ENCODE measurements around the gene NPPA.

Gene NPPA

GRCh38 chr1:11826946-11827345 lies 20.6 kb downstream of the NPPA start:
- no peaks in the 10 kb centered on the region for H3K9me3 ChIP-seq (ENCODE audit: control insufficient read depth in 1 of 2, low read length in 2 of 2)
- no peak overlapping the region for H3K4me3 ChIP-seq (ENCODE audit: low read depth in 1 of 2, low read length in 2 of 2)
- H3K4me1 ChIP-seq (ENCODE audit: control insufficient read depth in 1 of 2, insufficient read depth in 2 of 2, low read length in 2 of 2), result no peaks in the 10 kb centered on the region
- H3K36me3 ChIP-seq (ENCODE audit: control insufficient read depth in 1 of 2, insufficient read depth in 2 of 2, low read length in 2 of 2), result peaks cover 52 to 78% of the 10 kb centered on the region in 2 donors
- no peaks in the 10 kb centered on the region for H3K27me3 ChIP-seq (ENCODE audit: low read depth, low read length)
- no peak overlapping the region for H3K27ac ChIP-seq (ENCODE audit: low read length)

GRCh38 chr1:11825131-11825530 lies 22.5 kb downstream of the NPPA start:
- no peaks in the 10 kb centered on the region for H3K9me3 ChIP-seq (ENCODE audit: control insufficient read depth in 1 of 2, low read length in 2 of 2)
- H3K4me3 ChIP-seq (ENCODE audit: low read depth in 1 of 2, low read length in 2 of 2), result no peak overlapping the region
- H3K36me3 ChIP-seq (ENCODE audit: control insufficient read depth in 1 of 2, insufficient read depth in 2 of 2, low read length in 2 of 2), result peaks cover 54 to 72% of the 10 kb centered on the region in 2 donors
- H3K27me3 ChIP-seq (ENCODE audit: low read depth, low read length), result no peaks in the 10 kb centered on the region
- H3K27ac ChIP-seq (ENCODE audit: low read length), result no peak overlapping the region
- H3K4me1 ChIP-seq (ENCODE audit: control insufficient read depth in 1 of 2, insufficient read depth in 2 of 2, low read length in 2 of 2), result no peaks in the 10 kb centered on the region

GRCh38 chr1:11823366-11824137 lies 24.0 kb downstream of the NPPA start:
- no peak overlapping the region for H3K27ac ChIP-seq (ENCODE audit: low read length)
- peaks cover 49 to 70% of the 10 kb centered on the region in 2 donors for H3K36me3 ChIP-seq (ENCODE audit: control insufficient read depth in 1 of 2, insufficient read depth in 2 of 2, low read length in 2 of 2)
- H3K27me3 ChIP-seq (ENCODE audit: low read depth, low read length), result no peaks in the 10 kb centered on the region

GRCh38 chr1:11822091-11822490 lies 25.5 kb downstream of the NPPA start:
- Histone ChIP-seq H3K36me3 (ENCODE audit: control insufficient read depth in 1 of 2, insufficient read depth in 2 of 2, low read length in 2 of 2) (peaks cover 61 to 67% of the 10 kb centered on the region in 2 donors), H3K9me3 (ENCODE audit: control insufficient read depth in 1 of 2, low read length in 2 of 2) (no peaks in the 10 kb centered on the region), H3K4me3 (ENCODE audit: low read depth in 1 of 2, low read length in 2 of 2) (no peak overlapping the region), H3K27me3 (ENCODE audit: low read depth, low read length) (no peaks in the 10 kb centered on the region), H3K27ac (ENCODE audit: low read length) (no peak overlapping the region), H3K4me1 (ENCODE audit: control insufficient read depth in 1 of 2, insufficient read depth in 2 of 2, low read length in 2 of 2) (no peaks in the 10 kb centered on the region)

More at GRCh38 chr1:11823366-11824137, 24.0 kb downstream of the NPPA start:
- Histone ChIP-seq H3K4me3 (ENCODE audit: low read depth in 1 of 2, low read length in 2 of 2) (no peak overlapping the region), H3K4me1 (ENCODE audit: control insufficient read depth in 1 of 2, insufficient read depth in 2 of 2, low read length in 2 of 2) (no peaks in the 10 kb centered on the region), H3K9me3 (ENCODE audit: control insufficient read depth in 1 of 2, low read length in 2 of 2) (no peaks in the 10 kb centered on the region)

DNA sequence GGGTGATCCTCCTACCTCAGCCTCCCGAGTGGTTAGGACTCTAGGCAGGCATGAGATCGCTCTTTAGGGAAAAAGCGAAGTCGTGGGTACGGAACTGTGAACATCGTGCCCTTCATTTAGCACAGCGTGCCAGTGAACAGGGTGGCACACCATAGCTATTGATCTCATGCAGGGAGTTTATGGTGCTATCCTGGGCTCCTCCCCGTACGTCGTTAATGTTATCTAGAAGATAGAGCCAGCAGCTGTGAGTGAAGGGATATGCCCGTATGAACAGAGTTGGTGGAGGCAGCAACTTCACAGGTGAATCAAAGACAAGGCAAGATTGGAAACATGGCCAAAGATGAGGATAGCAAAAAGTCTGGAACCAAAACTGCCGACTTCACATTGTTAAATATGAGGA lies 30.4 kb downstream of the NPPA start:
- H3K36me3 ChIP-seq (ENCODE audit: control insufficient read depth in 1 of 2, insufficient read depth in 2 of 2, low read length in 2 of 2), result peaks cover 49 to 50% of the 10 kb centered on the region in 2 donors
- H3K9me3 ChIP-seq (ENCODE audit: control insufficient read depth in 1 of 2, low read length in 2 of 2), result no peaks in the 10 kb centered on the region

DNA sequence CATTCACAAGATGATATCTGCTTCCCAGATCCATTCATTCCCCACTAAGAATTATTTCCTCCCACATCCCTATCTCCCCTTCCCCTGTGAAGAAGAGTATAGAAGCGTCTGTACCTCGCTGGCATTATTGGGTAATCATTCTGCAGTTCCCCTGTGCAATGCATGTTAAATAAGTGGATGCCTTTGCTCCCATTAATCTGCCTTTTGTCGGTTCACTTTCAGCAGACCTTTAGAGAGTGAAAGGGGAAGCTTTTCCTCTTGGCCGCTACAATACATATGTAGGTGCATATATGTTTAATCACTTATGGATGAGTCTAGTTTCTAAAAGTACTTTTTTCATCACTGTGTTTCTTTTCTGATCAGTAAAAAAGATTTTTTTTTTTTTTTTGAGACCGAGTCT lies 34.6 kb downstream of the NPPA start:
- Histone ChIP-seq H3K27ac (ENCODE audit: low read length) (peak overlapping the region; percentile 16), H3K4me3 (ENCODE audit: low read depth in 1 of 2, low read length in 2 of 2) (no peak overlapping the region), H3K27me3 (ENCODE audit: low read depth, low read length) (no peaks in the 10 kb centered on the region), H3K9me3 (ENCODE audit: control insufficient read depth in 1 of 2, low read length in 2 of 2) (no peaks in the 10 kb centered on the region), H3K4me1 (ENCODE audit: control insufficient read depth in 1 of 2, insufficient read depth in 2 of 2, low read length in 2 of 2) (peaks cover 0 to 8% of the 10 kb centered on the region in 2 donors), H3K36me3 (ENCODE audit: control insufficient read depth in 1 of 2, insufficient read depth in 2 of 2, low read length in 2 of 2) (peaks cover 27 to 45% of the 10 kb centered on the region in 2 donors)

More for the DNA sequence above, 30.4 kb downstream of the NPPA start:
- H3K4me1 ChIP-seq (ENCODE audit: control insufficient read depth in 1 of 2, insufficient read depth in 2 of 2, low read length in 2 of 2), result no peaks in the 10 kb centered on the region
- no peaks in the 10 kb centered on the region for H3K27me3 ChIP-seq (ENCODE audit: low read depth, low read length)
- no peak overlapping the region for H3K27ac ChIP-seq (ENCODE audit: low read length)
- H3K4me3 ChIP-seq (ENCODE audit: low read depth in 1 of 2, low read length in 2 of 2), result no peak overlapping the region

- Histone ChIP-seq H3K4me1 (ENCODE audit: control insufficient read depth in 1 of 2, insufficient read depth in 2 of 2, low read length in 2 of 2) (peaks cover 20 to 52% of the 10 kb centered on the region in 2 donors), H3K36me3 (ENCODE audit: control insufficient read depth in 1 of 2, insufficient read depth in 2 of 2, low read length in 2 of 2) (peaks cover 0 to 12% of the 10 kb centered on the region in 2 donors), H3K27ac (ENCODE audit: low read length) (peak overlapping the region; percentile 85), H3K4me3 (ENCODE audit: low read depth in 1 of 2, low read length in 2 of 2) (peak overlapping the region; percentile 64 to 86), H3K27me3 (ENCODE audit: low read depth, low read length) (no peaks in the 10 kb centered on the region), H3K9me3 (ENCODE audit: control insufficient read depth in 1 of 2, low read length in 2 of 2) (no peaks in the 10 kb centered on the region)
These were observed 40.5 kb downstream of the NPPA start for GRCh38 chr1:11807133-11807532.

GRCh38 chr1:11806307-11806936 lies 41.2 kb downstream of the NPPA start:
- H3K27ac ChIP-seq (ENCODE audit: low read length), result peak overlapping the region; percentile 85
- H3K9me3 ChIP-seq (ENCODE audit: control insufficient read depth in 1 of 2, low read length in 2 of 2), result no peaks in the 10 kb centered on the region

GRCh38 chr1:11805422-11806306 lies 41.9 kb downstream of the NPPA start, which contains the start of the genes CLCN6 and MTHFR:
TSS of gene CLCN6 (plus strand) at chr1:11806191. CDS start at chr1:11806263, 72 bp downstream.
TSS of gene MTHFR (minus strand) at chr1:11805964. CDS start at chr1:11803116, 2,848 bp downstream.
- H3K27me3 ChIP-seq (ENCODE audit: low read depth, low read length), result no peaks in the 10 kb centered on the region
- peak within 1 kb of the TSS; percentile 64 to 86 for H3K4me3 ChIP-seq (ENCODE audit: low read depth in 1 of 2, low read length in 2 of 2)
- no peaks in the 10 kb centered on the region for H3K9me3 ChIP-seq (ENCODE audit: control insufficient read depth in 1 of 2, low read length in 2 of 2)
- H3K4me1 ChIP-seq (ENCODE audit: control insufficient read depth in 1 of 2, insufficient read depth in 2 of 2, low read length in 2 of 2), result peaks cover 20 to 63% of the 10 kb centered on the region in 2 donors
- H3K27ac ChIP-seq (ENCODE audit: low read length), result peak within 1 kb of the TSS; percentile 92
- H3K36me3 ChIP-seq (ENCODE audit: control insufficient read depth in 1 of 2, insufficient read depth in 2 of 2, low read length in 2 of 2), result peaks cover 3 to 13% of the 10 kb centered on the region in 2 donors

More at GRCh38 chr1:11806307-11806936, 41.2 kb downstream of the NPPA start:
- H3K27me3 ChIP-seq (ENCODE audit: low read depth, low read length), result no peaks in the 10 kb centered on the region
- H3K4me3 ChIP-seq (ENCODE audit: low read depth in 1 of 2, low read length in 2 of 2), result peak overlapping the region; percentile 64 to 86
- H3K36me3 ChIP-seq (ENCODE audit: control insufficient read depth in 1 of 2, insufficient read depth in 2 of 2, low read length in 2 of 2), result peaks cover 0 to 6% of the 10 kb centered on the region in 2 donors
- H3K4me1 ChIP-seq (ENCODE audit: control insufficient read depth in 1 of 2, insufficient read depth in 2 of 2, low read length in 2 of 2), result peaks cover 20 to 59% of the 10 kb centered on the region in 2 donors

DNA sequence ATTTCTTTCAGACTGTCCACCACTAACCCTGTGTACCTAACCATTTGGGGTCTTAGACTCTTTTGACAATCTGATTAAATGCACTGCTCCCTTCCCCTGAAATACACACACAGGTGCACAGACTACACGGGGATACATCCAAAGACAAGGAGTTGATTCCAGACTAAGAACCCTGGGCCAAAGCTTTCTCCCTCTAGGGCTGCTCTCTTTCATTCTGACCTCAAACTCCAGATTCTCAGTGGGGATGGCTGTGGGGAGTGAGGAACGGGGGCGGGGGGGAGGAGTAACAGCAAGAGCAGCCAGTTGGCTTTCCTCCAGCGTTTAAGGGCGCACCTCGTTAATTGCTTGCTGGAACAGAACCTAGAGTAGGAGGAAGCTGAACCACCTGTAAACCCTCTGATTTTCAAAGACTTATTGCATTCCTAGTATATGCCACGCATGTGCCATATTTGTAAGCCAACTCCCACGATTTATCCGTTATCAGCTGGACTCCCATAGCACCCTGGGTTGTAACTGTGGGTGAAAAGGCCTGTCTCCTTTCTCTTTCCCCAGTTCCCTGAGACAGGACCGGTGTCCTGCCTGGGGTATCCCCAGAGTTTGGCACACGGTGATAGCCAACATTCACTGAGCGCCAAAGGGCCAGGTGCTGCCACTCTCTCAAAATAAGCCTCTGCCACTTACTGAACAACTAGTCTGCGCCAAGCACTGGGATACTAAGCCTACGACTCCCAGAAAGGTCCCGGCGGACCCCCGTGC lies 42.7 kb downstream of the NPPA start:
- no peaks in the 10 kb centered on the region for H3K9me3 ChIP-seq (ENCODE audit: control insufficient read depth in 1 of 2, low read length in 2 of 2)
- no peaks in the 10 kb centered on the region for H3K27me3 ChIP-seq (ENCODE audit: low read depth, low read length)
- H3K4me1 ChIP-seq (ENCODE audit: control insufficient read depth in 1 of 2, insufficient read depth in 2 of 2, low read length in 2 of 2), result peaks cover 20 to 63% of the 10 kb centered on the region in 2 donors
- H3K36me3 ChIP-seq (ENCODE audit: control insufficient read depth in 1 of 2, insufficient read depth in 2 of 2, low read length in 2 of 2), result peaks cover 11 to 21% of the 10 kb centered on the region in 2 donors
- peak overlapping the region; percentile 92 for H3K27ac ChIP-seq (ENCODE audit: low read length)
- H3K4me3 ChIP-seq (ENCODE audit: low read depth in 1 of 2, low read length in 2 of 2), result peak overlapping the region; percentile 64 to 86
